ENCODE data around the gene INCA1. TPM values are rescaled to one million over a fixed set of nuclear protein-coding genes. Genes with fewer than 3 reads are reported as not detected.
"Not testable (repeated sequence)": the region's sequence is repeated elsewhere in the genome, so short reads cannot be mapped to it uniquely, and the experiment has no call there.

INCA1 gene
- total and polyA plus RNA-seq, 3 experiments from 2014 or later, result 0.18 to 0.58 (median 0.37) TPM

GRCh38 chr17:5034651-5035050 lies 37.3 kb upstream of the INCA1 start:
- Histone ChIP-seq H3K36me3 (ENCODE audit: insufficient read depth, low read length) (no peaks in the 10 kb centered on the region), H3K9me3 (ENCODE audit: low read length) (no peaks in the 10 kb centered on the region), H3K27me3 (ENCODE audit: insufficient read depth, low read length, poor library complexity, severe bottlenecking) (no peaks in the 10 kb centered on the region), H3K27ac (ENCODE audit: low read depth, low read length) (no peak overlapping the region), H3K4me1 (ENCODE audit: insufficient read depth, low read length) (peaks cover 19% of the 10 kb centered on the region), H3K4me3 (ENCODE audit: low read length) (no peak overlapping the region)
- POLR2A ChIA-PET, result interaction anchor here (2.1 kb wide), 1 partner anchor 14 kb away, joined by 12 read pairs; no protein-coding TSS in a partner anchor
- Mint-ChIP-seq H3K27me3 (no peaks in the 10 kb centered on the region), H3K27ac (peak overlapping the region in 1 of 8 donors; percentile 79), H3K9me3 (no peaks in the 10 kb centered on the region), H3K4me1 (peaks cover 13 to 49% (median 22%) of the 10 kb centered on the region in 3 donors), H3K36me3 (peaks cover 0 to 3% (median 0%) of the 10 kb centered on the region in 3 donors), H3K4me3 (peak overlapping the region in 5 of 7 donors; percentile 13 to 72 (median 47))
- CTCF ChIA-PET, result interaction anchor here (0.6 to 4.5 kb wide), 7 partner anchors 12 to 146 kb away, joined by 3 to 24 read pairs (median 5); partner anchors contain the start of gene SPAG7
- DNase-seq, result no peak

- H3K4me1 Mint-ChIP-seq, result peaks cover 13 to 49% (median 20%) of the 10 kb centered on the region in 3 donors
- Histone ChIP-seq H3K9me3 (ENCODE audit: low read length) (no peaks in the 10 kb centered on the region), H3K27ac (ENCODE audit: low read depth, low read length) (no peak overlapping the region), H3K4me3 (ENCODE audit: low read length) (no peak overlapping the region), H3K36me3 (ENCODE audit: insufficient read depth, low read length) (no peaks in the 10 kb centered on the region), H3K4me1 (ENCODE audit: insufficient read depth, low read length) (peaks cover 19% of the 10 kb centered on the region), H3K27me3 (ENCODE audit: insufficient read depth, low read length, poor library complexity, severe bottlenecking) (no peaks in the 10 kb centered on the region)
- no peak for DNase-seq
- no peaks in the 10 kb centered on the region for H3K27me3 Mint-ChIP-seq
- no peaks in the 10 kb centered on the region for H3K9me3 Mint-ChIP-seq
- H3K36me3 Mint-ChIP-seq, result peaks cover 0 to 3% (median 0%) of the 10 kb centered on the region in 3 donors
- ChIA-PET POLR2A (interaction anchor here (0.5 to 1.0 kb wide), 2 partner anchors 11 to 17 kb away, joined by 4 to 5 read pairs; no protein-coding TSS in a partner anchor), CTCF (interaction anchor here (0.6 to 7.1 kb wide), 6 partner anchors 13 to 146 kb away, joined by 3 to 125 read pairs (median 14); no protein-coding TSS in a partner anchor)
- H3K27ac Mint-ChIP-seq, result peak overlapping the region in 1 of 8 donors; percentile 39
- H3K4me3 Mint-ChIP-seq, result no peak overlapping the region
These were observed 36.7 kb upstream of the INCA1 start for GRCh38 chr17:5034063-5034462.

- H3K36me3 Mint-ChIP-seq, result peaks cover 0 to 3% (median 0%) of the 10 kb centered on the region in 3 donors
- no peak for DNase-seq
- CTCF ChIA-PET, result interaction anchor here (4.5 to 7.1 kb wide), 2 partner anchors 16 to 30 kb away, joined by 24 to 125 read pairs; no protein-coding TSS in a partner anchor
- H3K4me1 ChIP-seq (ENCODE audit: insufficient read depth, low read length), result peaks cover 19% of the 10 kb centered on the region
- H3K27ac Mint-ChIP-seq, result no peak overlapping the region
- no peaks in the 10 kb centered on the region for H3K27me3 Mint-ChIP-seq
- H3K36me3 ChIP-seq (ENCODE audit: insufficient read depth, low read length), result no peaks in the 10 kb centered on the region
- peak overlapping the region in 1 of 7 donors; percentile 23 for H3K4me3 Mint-ChIP-seq
- H3K9me3 ChIP-seq (ENCODE audit: low read length), result no peaks in the 10 kb centered on the region
- POLR2A ChIA-PET, result interaction anchor here (0.5 to 1.0 kb wide), 2 partner anchors 12 to 18 kb away, joined by 4 to 5 read pairs; no protein-coding TSS in a partner anchor
- no peak overlapping the region for H3K4me3 ChIP-seq (ENCODE audit: low read length)
- H3K27ac ChIP-seq (ENCODE audit: low read depth, low read length), result no peak overlapping the region
- H3K27me3 ChIP-seq (ENCODE audit: insufficient read depth, low read length, poor library complexity, severe bottlenecking), result no peaks in the 10 kb centered on the region
- peaks cover 13 to 49% (median 20%) of the 10 kb centered on the region in 3 donors for H3K4me1 Mint-ChIP-seq
- no peaks in the 10 kb centered on the region for H3K9me3 Mint-ChIP-seq
These were observed 36.2 kb upstream of the INCA1 start for GRCh38 chr17:5033352-5034015.

GRCh38 chr17:5032865-5033264 lies 35.5 kb upstream of the INCA1 start:
- CTCF ChIA-PET, result interaction anchor here (1.2 to 7.1 kb wide), 4 partner anchors 12 to 30 kb away, joined by 3 to 125 read pairs (median 26); no protein-coding TSS in a partner anchor
- DNase-seq, result no peak
- Mint-ChIP-seq H3K36me3 (peaks cover 0 to 3% (median 3%) of the 10 kb centered on the region in 3 donors), H3K27me3 (peaks cover 0 to 1% of the 10 kb centered on the region in 2 donors), H3K4me1 (peaks cover 13 to 49% (median 20%) of the 10 kb centered on the region in 3 donors), H3K27ac (no peak overlapping the region), H3K9me3 (no peaks in the 10 kb centered on the region), H3K4me3 (peak overlapping the region in 3 of 7 donors; percentile 14 to 92 (median 22))
- H3K9me3 ChIP-seq (ENCODE audit: low read length), result no peaks in the 10 kb centered on the region
- no peaks in the 10 kb centered on the region for H3K27me3 ChIP-seq (ENCODE audit: insufficient read depth, low read length, poor library complexity, severe bottlenecking)
- H3K27ac ChIP-seq (ENCODE audit: low read depth, low read length), result no peak overlapping the region
- peaks cover 19% of the 10 kb centered on the region for H3K4me1 ChIP-seq (ENCODE audit: insufficient read depth, low read length)
- no peaks in the 10 kb centered on the region for H3K36me3 ChIP-seq (ENCODE audit: insufficient read depth, low read length)
- POLR2A ChIA-PET, result interaction anchor here (1.0 to 1.6 kb wide), 3 partner anchors 13 to 35 kb away, joined by 4 to 6 read pairs (median 6); partner anchors contain the start of genes INCA1 and KIF1C
- no peak overlapping the region for H3K4me3 ChIP-seq (ENCODE audit: low read length)

- Histone ChIP-seq H3K36me3 (ENCODE audit: insufficient read depth, low read length) (no peaks in the 10 kb centered on the region), H3K4me3 (ENCODE audit: low read length) (peak overlapping the region; percentile 73), H3K9me3 (ENCODE audit: low read length) (no peaks in the 10 kb centered on the region), H3K27ac (ENCODE audit: low read depth, low read length) (no peak overlapping the region), H3K4me1 (ENCODE audit: insufficient read depth, low read length) (peaks cover 19% of the 10 kb centered on the region), H3K27me3 (ENCODE audit: insufficient read depth, low read length, poor library complexity, severe bottlenecking) (no peaks in the 10 kb centered on the region)
- ChIA-PET CTCF (interaction anchor here (0.6 to 7.1 kb wide), 13 partner anchors 11 to 64 kb away, joined by 3 to 125 read pairs (median 7); partner anchors contain the start of genes CAMTA2, INCA1, KIF1C and SPAG7), POLR2A (interaction anchor here (0.7 to 1.9 kb wide), 7 partner anchors 14 to 123 kb away, joined by 3 to 8 read pairs (median 6); partner anchors contain the start of genes INCA1, KIF1C and ZFP3)
- Mint-ChIP-seq H3K4me1 (peaks cover 13 to 46% (median 20%) of the 10 kb centered on the region in 3 donors), H3K27ac (peak overlapping the region; percentile 41 to 96 (median 90)), H3K9me3 (no peaks in the 10 kb centered on the region), H3K27me3 (peaks cover 0 to 1% of the 10 kb centered on the region in 2 donors), H3K36me3 (peaks cover 0 to 3% (median 3%) of the 10 kb centered on the region in 3 donors), H3K4me3 (peak overlapping the region; percentile 83 to 92 (median 86))
- peak; percentile 72 to 89 (median 76) for DNase-seq
These were observed 34.2 kb upstream of the INCA1 start for GRCh38 chr17:5031365-5032082.

- peaks cover 13 to 46% (median 20%) of the 10 kb centered on the region in 3 donors for H3K4me1 Mint-ChIP-seq
- H3K4me3 ChIP-seq (ENCODE audit: low read length); H3K27ac ChIP-seq (ENCODE audit: low read depth, low read length); H3K36me3 Mint-ChIP-seq; DNase-seq; H3K27me3 Mint-ChIP-seq; H3K9me3 Mint-ChIP-seq; H3K27me3 ChIP-seq (ENCODE audit: insufficient read depth, low read length, poor library complexity, severe bottlenecking); H3K36me3 ChIP-seq (ENCODE audit: insufficient read depth, low read length); H3K9me3 ChIP-seq (ENCODE audit: low read length): not testable (repeated sequence)
- H3K27ac Mint-ChIP-seq, result peak overlapping the region in 3 of 8 donors; percentile 35 to 87 (median 60)
- H3K4me3 Mint-ChIP-seq, result peak overlapping the region in 3 of 7 donors; percentile 84 to 86 (median 86)
- ChIA-PET CTCF (interaction anchor here (1.0 to 7.1 kb wide), 10 partner anchors 10 to 131 kb away, joined by 3 to 125 read pairs (median 8); partner anchors contain the start of genes CAMTA2, INCA1, KIF1C and SPAG7), POLR2A (interaction anchor here (0.5 to 1.9 kb wide), 6 partner anchors 11 to 318 kb away, joined by 3 to 11 read pairs (median 6); partner anchors contain the start of gene ZFP3)
- peaks cover 19% of the 10 kb centered on the region for H3K4me1 ChIP-seq (ENCODE audit: insufficient read depth, low read length)
These were observed 32.8 kb upstream of the INCA1 start for GRCh38 chr17:5030168-5030567.

- H3K9me3 Mint-ChIP-seq, result no peaks in the 10 kb centered on the region
- peaks cover 0 to 13% (median 6%) of the 10 kb centered on the region in 3 donors for H3K36me3 Mint-ChIP-seq
- H3K4me3 ChIP-seq (ENCODE audit: low read length), result no peak overlapping the region
- H3K27me3 ChIP-seq (ENCODE audit: insufficient read depth, low read length, poor library complexity, severe bottlenecking), result no peaks in the 10 kb centered on the region
- H3K27me3 Mint-ChIP-seq, result peaks cover 0 to 1% of the 10 kb centered on the region in 2 donors
- H3K4me1 ChIP-seq (ENCODE audit: insufficient read depth, low read length), result peaks cover 19% of the 10 kb centered on the region
- no peaks in the 10 kb centered on the region for H3K9me3 ChIP-seq (ENCODE audit: low read length)
- H3K4me3 Mint-ChIP-seq, result no peak overlapping the region
- H3K27ac ChIP-seq (ENCODE audit: low read depth, low read length), result no peak overlapping the region
- CTCF ChIA-PET, result interaction anchor here (1.1 to 7.1 kb wide), 2 partner anchors 21 to 35 kb away, joined by 3 to 125 read pairs; no protein-coding TSS in a partner anchor
- H3K4me1 Mint-ChIP-seq, result peaks cover 11 to 31% (median 20%) of the 10 kb centered on the region in 3 donors
- POLR2A ChIA-PET, result interaction anchor here (0.6 kb wide), 1 partner anchor 89 kb away, joined by 3 read pairs; no protein-coding TSS in a partner anchor
- no peaks in the 10 kb centered on the region for H3K36me3 ChIP-seq (ENCODE audit: insufficient read depth, low read length)
- DNase-seq, result no peak
- H3K27ac Mint-ChIP-seq, result no peak overlapping the region
These were observed 30.6 kb upstream of the INCA1 start for GRCh38 chr17:5027916-5028315.
